ENCODE results near the gene BRCA1.
"Not testable (repeated sequence)": the region's sequence is repeated elsewhere in the genome, so short reads cannot be mapped to it uniquely, and the experiment has no call there.

The BRCA1 gene

DNA sequence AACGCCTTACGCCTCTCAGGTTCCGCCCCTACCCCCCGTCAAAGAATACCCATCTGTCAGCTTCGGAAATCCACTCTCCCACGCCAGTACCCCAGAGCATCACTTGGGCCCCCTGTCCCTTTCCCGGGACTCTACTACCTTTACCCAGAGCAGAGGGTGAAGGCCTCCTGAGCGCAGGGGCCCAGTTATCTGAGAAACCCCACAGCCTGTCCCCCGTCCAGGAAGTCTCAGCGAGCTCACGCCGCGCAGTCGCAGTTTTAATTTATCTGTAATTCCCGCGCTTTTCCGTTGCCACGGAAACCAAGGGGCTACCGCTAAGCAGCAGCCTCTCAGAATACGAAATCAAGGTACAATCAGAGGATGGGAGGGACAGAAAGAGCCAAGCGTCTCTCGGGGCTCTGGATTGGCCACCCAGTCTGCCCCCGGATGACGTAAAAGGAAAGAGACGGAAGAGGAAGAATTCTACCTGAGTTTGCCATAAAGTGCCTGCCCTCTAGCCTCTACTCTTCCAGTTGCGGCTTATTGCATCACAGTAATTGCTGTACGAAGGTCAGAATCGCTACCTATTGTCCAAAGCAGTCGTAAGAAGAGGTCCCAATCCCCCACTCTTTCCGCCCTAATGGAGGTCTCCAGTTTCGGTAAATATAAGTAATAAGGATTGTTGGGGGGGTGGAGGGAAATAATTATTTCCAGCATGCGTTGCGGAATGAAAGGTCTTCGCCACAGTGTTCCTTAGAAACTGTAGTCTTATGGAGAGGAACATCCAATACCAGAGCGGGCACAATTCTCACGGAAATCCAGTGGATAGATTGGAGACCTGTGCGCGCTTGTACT is at the start of gene BRCA1:
Gene BRCA1 (minus strand): TSS at position 232 of the 834 bp plus-strand sequence. CDS start 1,268 bp downstream, outside the sequence.
- peak; percentile 84 to 97 for DNase-seq

DNA sequence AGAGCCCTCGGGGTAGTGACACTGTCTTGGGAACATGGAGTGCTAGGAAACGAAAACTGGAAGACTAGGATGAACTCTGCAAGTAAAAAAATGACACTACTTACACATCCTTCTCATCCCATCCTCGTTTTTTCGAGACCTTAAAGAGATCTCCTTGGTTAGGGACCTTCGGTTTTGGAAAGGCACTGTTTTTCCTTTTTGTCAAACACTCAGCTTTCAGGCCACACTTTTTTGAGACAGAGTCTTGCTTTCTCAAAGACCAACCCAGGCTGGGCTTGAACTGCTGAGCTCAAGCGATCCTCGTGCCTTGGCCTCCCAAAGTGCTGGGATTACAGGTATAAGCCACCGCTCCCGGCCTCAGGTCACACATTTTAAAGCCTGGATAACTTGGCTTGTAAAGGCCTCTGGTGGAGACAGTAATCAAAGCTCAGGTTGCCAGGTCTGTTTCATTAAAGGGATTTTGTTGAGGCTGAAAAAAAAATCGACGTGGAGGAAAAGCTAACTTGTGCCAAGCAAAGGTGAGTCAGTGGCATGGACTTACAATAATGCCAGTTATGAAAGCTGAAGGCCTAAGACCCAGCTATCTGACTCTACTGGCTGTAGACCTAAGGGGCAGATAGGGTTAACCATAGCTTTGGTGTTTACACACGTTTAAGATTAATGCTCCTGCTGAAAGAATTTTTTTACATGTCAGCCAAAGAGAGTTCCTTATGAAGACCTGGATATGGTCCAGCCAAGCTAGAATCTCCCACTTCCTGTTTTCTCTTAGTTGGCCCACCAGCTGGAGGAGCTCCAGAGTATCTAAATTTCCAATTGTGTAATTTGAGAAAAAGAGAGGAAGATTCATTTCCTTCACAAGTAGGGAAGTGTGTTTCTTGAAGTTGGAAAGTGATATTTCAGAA is 46.7 kb upstream of the BRCA1 start:
- DNase-seq = no peak

DNA sequence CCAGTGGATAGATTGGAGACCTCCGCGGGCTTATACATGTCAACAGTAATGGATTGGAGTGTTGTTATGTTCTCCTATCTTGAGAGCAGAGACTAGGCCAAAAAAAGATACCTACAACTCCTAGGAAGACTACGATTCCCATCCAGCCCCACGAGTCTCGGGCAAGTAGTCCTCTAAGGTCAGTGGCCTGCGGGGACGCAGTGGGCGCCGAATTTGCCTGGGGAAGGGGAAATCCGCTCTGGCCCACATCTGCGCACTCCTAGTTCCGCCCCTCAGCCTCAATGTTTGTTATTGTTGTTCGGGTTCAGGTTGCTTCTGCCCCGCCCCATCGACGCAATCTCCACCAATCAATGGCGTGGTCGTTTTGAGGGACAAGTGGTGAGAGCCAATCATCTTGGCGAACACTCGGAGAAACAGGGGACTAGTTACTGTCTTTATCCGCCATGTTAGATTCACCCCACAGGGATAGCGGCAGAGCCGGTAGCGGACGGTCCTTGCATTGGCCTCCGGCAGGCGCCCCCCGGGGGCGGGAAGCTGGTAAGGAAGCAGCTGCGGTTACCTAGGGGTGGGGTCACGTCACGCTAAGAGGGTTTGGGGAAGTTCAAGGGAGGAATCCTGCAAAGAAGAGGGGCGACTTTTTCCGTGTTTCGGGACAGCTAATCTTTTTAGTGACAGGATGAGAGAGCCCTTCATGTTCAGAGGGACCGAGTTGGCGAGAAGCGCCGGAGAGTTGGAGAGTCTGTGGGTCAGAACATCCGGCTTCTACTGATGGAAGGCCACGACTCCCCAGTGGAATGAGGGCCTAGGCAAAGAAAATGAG is 45.8 kb upstream of the BRCA1 start, which contains the start of gene NBR1:
Gene NBR1 (plus strand): TSS at position 449 of the 820 bp plus-strand sequence. CDS start 4,586 bp downstream, outside the sequence.
- DNase-seq = peak; percentile 91 to 95

DNA sequence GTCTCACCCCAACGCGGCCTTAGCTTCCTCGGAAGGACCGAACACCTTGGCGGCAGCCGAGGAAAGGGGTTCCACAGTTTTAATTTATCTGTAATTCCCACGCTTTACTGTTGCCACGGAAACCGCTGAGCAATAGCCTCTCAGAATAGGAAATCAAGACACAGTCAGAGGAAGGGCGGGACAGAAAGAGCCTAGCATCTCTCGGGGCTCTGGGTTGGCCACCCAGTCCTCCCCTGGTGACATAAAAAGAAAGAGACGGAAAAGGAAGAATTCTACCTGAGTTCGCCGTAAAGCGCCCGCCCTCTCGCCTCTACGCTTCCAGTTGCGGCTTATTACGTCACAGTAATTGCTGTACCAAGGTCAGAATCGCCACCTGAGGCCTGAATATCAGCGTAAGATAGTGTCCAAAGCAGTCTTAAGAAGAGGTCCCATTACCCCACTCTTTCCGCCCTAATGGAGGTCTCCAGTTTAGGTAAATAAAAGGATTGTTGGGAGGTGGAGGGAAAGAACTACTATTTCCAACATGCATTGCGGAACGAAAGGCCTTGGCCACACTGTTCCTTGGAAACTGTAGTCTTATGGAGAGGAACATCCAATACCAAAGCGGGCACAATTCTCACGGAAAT is 45.1 kb upstream of the BRCA1 start:
- DNase-seq = peak; percentile 83 to 90

DNA sequence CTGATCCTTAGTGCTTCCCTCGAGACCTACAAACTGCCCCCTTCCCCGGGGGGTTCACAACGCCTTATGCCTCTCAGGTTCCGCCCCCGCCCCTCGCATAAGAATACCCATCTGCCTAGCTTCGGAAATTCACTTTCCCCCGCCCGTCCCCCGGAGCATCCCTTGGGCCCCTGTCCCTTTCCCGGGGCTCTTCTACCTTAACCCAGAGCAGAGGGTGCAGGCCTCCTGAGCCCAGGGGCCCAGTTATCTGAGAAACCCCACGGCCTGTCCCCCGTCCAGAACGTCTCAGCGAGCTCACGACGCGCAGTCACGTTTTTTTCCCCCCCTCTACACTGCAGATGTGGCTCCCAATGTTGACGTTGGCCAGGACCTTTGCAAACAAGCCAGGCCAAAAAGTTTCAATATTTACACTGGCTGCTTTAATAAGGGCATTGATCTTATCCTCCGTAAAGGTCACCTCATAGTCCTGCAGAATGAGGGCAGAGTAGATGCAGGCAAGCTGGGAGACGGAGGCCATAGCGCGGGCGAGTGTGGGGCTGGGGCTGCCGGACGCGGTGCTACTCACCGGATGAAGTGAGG is 44.5 kb upstream of the BRCA1 start:
- DNase-seq = no peak

DNA sequence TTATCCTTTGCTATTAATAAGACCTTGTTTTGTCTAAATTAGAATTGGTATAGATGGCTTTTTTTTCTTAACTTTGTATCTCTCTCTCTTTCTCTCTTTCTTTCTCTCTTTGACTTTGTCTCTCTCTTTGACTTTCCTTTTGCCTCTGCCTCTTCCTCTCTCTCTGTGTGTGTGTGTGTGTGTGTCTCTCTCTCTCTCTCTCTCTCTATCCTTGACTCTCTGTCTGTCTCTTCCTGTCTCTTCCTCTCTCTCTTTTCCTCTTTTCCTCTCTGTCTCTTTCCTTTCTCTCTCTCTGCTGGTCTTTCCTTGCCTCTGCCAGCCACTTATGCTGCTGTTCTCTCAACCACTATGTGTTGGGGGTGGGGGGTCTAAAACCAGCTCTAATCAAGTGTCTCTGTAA is 40.8 kb upstream of the BRCA1 start:
- not testable (repeated sequence) for DNase-seq

DNA sequence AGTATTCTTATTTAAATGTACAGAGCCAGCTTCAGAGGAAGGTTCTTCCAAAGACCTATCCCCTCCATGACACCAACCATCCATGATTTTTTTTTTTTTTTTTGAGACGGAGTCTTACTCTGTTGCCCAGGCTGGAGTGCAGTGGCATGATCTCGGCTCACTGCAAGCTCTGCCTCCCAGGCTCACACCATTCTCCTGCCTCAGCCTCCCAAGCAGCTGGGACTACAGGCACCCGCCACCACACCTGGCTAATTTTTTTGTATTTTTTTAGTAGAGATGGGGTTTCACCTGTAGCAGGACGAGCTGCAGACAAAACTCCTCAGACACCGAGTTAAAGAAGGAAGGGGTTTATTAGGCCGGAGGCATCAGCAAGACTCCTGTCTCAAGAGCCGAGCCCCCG is 34.8 kb upstream of the BRCA1 start:
- DNase-seq = not testable (repeated sequence)

DNA sequence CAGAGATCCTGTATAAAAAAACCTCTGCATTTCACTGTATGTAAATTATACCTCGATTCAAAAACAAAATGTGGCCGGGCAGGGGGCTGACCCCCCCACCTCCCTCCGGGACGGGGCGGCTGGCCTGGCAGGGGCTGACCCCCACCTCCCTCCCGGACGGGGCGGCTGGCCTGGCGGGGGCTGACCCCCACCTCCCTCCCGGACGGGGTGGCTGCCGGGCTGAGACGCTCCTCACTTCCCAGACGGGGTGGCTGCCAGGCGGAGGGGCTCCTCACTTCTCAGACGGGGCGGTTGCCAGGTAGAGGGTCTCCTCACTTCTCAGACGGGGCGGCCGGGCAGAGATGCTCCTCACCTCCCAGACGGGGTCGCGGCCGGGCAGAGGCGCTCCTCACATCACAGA is 34.1 kb upstream of the BRCA1 start:
- not testable (repeated sequence) for DNase-seq

DNA sequence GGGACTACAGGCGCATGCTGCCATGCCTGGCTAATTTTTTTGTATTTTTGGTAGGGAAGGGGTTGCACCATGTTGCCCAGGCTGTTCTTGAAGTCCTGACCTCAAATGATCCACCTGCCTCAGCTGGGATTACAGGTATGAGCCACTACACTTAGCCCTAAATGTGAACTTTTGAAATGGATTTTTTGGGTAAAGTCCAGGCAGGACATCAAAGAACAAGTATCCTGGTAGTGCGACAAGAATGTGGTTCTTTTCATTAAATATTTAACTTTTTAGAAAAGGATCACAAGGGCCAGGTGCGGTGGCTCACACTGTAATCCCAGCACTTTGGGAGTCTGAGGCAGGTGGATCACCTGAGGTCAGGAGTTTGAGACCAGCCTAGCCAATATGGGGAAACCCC is 30.5 kb upstream of the BRCA1 start:
- DNase-seq = no peak

DNA sequence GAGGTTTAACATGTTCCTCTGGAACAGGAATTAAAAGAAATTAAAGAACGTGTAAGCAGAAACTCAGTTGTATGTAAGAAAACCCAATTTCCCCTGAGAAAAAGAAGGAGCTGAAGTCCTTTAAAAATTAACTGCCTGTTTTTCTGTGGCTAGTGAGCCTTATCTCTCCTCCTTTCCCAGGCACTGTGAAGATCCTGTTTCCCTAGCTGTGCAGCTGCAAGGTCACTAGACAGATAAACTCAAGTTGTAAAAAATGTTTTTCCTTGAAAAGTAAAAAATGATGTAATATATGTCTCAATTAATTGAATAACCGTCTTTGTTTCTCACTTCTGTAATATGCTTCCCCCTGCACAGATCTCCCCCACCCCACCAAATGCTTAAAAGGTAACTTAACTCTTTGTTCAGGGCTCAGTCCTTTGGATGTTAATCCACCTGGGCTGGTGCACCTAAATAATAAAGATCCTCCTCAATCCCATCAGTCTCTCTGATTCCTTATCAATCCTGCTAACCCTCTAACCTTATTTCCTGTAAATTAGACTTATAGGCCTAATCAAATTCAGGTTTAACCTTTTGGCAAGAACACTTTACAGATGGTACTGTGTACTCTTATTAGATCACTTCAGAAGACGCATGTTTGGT is 28.2 kb upstream of the BRCA1 start:
- not testable (repeated sequence) for DNase-seq

DNA sequence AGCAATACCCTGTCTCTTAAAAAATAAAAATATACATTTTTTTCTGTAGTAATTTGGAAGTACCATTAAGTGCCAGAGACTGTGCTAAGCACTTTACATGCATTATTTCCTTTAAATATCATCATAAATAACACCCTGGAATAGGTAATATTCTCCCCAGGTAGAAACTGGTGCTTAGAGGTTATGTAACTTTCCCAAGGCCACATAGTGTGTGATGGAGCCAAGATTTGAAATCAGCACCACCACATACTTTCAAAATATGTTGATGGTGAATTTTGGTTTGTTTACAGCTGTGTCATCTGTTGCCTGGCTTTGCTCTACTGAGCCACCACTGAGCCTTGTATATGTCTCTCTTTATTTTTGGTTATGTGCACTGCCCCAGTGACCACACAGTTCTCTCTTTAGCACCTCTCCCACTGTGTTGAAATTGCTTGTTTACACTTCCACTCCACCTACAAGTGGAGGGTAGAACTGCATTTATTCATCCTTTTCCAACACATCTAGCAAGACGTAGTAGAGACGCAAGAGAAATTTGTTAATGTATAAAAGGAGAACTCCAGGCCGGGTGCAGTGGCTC is 26.8 kb upstream of the BRCA1 start:
- DNase-seq = no peak

DNA sequence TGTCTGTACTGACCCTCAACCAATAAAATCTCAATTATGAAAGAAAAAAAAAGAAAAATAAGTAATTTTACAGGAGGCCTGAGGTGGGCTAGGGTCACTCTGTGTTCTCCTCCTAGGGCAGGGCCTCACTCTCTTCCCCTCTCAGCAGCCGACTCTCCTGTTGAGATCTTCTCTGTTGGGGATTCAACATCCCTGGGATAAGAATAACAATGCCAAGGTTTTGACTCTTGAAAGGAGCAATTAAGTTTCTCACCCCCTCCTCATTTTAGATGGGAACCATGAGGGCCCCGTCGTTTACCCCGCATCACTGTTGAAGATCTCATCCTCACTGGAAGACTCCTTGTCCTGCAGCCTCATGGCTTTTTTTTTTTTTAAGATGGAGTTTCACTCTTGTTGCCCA is 21.5 kb upstream of the BRCA1 start:
- DNase-seq = no peak

DNA sequence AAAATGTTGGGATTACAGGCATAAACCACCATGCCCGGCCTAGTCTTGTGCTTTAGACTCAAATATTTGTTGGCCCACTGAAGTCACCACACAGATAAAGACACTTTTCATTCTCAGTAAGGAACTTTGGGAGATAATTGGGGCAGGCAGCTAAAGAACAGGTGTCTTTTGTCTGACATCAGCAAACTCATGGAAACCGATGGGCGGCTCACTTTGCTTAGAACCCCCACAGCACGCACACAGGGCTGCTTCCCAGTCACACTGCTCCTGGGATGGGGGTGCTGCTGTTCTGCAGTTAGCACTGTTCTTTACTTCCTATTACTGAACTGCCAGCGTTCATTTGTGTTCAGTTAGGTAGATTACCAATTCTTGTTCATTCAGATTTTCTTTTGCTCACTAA is 18.0 kb upstream of the BRCA1 start:
- DNase-seq = no peak

DNA sequence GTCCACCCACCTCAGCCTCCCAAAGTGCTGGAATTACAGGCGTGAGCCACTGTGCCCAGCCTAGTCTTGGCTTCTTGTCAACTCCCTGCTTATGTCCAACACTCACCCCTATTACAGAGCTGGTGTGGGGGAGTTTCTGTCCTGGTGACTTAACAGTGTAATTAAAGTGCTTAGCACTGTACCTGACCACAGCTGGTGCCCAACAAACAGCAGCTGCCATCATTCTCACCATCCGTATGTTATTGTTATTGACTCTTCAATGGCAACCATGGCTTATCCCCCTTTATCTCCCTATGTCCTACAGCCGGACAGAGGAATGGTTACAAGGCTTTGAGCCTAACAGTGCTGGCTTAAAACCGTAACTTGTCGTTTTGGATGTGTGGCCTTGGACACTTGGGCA is 17.0 kb upstream of the BRCA1 start:
- no peak for DNase-seq

DNA sequence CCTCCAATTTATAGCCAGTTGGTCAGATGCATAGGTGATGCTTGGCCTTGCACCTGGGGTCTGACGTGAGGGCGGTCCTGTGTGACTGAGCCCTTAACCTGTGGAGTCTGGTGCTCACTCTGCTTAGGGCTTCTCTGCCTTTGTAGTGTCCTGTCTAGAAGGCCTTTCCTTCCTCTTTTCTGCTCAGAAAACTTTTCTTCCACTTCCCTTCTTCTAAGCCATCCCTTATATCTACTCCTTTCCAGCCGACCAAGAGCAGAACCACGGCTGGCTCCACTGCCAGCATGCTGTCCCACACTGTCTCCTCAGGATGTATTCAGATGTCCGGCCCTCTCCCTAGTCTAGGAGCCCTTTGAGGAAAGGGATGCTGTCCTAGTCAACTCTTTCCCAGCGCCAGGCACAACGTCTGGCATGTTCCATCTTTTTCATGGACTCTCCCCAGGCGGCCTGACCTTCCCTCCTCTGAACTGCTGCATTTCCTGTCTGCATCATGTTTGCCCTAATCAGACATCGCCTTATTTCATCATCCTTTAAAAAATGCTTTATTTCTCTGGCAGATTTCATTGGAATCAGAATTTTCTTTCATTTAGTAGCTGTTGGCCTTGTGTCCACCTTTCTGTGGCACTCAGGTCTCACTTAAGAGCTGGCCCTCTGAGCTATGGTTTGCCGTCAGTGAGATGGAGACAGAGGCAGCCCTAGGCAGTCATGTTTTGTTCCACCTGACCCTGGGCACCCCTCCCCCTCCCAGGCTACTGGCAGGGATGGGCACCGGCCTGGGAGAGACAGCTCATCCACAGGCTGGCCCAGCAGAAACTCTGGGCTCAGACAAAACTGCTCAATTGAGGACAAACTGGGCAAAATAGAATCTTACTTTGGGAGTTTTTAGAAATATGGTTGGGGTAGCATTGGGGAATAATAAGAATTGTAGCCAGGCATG is 15.5 kb upstream of the BRCA1 start:
- no peak for DNase-seq

DNA sequence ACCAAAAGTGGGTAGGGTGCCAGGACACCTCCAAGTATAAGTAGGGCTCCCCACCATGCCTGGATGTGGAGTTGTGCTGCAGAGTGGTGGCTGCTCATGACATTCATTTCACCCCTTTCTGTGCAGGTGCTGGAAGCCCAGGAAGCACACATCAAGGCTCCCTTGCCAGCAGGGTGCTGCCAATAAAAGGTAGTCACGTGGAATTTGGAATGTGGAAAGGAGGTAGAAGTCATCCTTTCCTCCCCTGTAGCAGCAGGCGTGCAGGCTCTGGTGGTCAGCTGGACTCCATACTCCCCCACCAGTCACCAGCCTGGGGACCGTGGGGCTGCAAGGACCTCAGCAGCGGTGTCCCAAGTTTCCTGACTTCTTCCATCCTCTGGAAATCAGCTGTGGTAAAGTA is 13.4 kb upstream of the BRCA1 start:
- DNase-seq = not testable (repeated sequence)

DNA sequence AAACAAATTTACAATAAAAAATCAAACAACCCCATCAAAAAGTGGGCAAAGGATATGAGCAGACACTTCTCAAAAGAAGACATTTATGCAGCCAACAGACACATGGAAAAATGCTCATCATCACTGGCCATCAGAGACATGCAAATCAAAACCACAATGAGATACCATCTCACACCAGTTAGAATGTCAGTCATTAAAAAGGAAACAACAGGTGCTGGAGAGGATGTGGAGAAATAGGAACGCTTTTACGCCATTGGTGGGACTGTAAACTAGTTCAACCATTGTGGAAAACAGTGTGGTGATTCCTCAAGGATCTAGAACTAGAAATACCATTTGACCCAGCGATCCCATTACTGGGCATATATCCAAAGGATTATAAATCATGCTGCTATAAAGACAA is 11.4 kb upstream of the BRCA1 start:
- DNase-seq = not testable (repeated sequence)

DNA sequence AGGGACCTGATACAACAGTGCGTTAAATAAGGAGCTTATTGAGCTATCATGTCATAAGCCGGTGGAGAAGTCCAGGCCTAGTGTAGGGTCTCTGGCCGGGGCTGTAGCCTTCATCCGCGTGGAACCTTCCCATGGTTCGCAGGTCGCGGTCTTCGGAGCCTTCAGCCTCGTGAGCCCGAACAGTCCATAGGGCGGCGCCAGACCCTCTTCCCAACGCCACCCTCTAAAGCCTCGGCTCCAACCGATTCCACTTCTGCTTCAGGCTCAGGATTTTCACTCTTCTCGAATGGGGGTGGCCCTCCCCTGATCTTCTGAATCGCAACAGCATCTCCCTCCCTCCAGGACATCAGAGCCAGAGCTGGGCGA is 10.3 kb upstream of the BRCA1 start:
- no peak for DNase-seq

DNA sequence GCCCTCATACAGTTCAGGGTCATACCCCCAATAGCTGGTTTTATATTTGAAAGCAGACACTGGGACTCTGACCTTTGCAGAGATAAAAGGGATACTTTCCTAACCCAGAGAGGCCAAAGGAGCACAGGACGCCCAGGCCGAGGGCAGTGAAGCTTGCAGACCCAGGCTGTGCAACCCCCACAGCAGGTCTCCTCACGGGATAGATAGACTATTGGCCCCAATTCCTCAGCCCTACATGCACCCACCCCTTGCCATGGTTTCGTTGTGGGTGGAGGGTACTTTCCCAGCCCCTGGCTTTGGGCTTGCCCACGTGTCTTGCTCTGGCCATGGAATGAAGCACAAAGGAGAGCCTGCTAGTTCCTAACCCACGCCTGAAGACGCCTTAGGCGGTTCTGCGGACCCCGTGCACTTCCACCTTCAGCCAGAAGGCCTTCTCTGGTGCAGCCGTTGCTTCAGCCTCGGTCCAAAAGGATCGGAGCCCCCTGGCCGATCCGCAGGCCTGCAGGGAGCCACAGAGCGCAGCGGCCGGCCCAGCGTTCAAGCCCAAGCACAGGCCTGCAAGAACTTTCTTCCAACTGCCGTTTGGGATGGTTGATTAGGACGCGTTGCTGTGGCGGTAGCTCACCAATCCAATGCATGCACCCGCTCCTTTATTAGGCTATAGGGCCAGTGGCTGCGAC is 9.8 kb upstream of the BRCA1 start:
- DNase-seq = no peak
